HG03460 (cell line): ENCODE measurements around the gene BRF1.
"Not testable (repeated sequence)": the region's sequence is repeated elsewhere in the genome, so short reads cannot be mapped to it uniquely, and the experiment has no call there.

Experiments
- ATAC-seq: cut with Tn5 transposase; IDR thresholded peaks from one replicate; pipeline ENCODE4 v1.9.1; 2021; ENCODE audit not compliant: unreplicated experiment

The BRF1 gene

DNA sequence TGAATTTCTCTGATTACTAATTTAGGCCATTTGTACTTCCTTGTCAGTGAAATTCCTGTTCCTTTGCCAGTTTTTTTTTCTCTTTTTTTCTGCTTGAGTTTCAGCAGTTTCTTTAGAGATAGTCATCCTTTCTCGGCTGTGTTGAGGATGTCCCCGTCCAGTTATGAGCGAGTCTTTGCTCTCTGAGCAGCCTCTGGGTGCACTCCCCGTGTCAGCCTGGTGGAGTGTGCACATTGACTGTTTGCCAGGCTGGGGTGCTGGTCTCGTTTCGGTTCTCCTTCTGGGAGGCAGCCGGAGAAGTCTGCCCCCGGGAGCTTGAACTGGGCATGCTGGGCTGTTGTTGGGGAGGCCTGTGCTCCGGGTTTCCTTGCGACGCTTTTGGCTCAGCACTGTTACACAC is 16.7 kb upstream of the BRF1 start:
- no peak for ATAC-seq

DNA sequence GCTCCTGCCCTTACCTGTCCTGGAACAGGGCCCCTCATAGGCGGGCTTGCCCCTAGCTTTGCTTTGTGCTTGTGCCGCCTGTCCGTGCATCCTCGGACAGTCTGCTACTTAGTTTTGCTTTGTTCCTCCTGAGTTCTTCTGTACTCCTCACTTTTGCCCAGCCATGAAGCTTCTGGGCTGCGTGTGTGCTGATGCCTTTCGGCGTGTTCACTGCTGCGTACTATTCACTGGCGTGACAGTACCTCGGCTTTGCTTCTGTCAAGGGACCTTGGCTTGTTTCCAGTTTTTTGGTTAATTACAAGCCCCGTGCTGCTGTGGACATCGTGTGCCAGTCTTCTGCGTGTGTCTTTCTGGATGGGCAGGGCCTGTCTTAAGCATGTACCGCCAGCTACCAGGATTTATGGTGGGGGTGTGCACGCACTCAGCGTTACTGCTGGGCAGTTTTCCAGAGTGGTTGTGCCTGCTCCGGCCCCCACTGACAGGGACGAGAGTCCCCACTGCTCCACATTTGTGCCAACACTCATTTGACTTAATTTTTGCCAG is 16.2 kb upstream of the BRF1 start:
- ATAC-seq, result no peak

DNA sequence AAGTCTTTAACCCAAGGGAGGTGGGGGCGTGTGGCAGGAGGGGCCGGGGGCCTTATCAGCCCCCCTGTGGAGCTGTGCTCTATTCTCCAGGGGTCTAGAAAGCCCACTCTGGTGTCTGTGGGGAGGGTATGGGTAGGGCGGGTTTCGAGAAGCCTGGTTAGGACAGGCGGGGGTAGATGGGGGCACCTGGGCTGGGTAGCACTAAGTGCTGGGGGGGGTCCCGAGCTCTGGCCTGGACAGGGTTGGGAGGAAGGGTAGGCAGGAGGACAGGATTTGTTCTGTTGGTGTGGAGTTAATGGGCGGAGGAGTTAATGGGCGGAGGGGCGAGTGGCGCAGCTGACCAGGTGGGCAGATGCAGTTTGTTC is 15.8 kb upstream of the BRF1 start:
- no peak for ATAC-seq

DNA sequence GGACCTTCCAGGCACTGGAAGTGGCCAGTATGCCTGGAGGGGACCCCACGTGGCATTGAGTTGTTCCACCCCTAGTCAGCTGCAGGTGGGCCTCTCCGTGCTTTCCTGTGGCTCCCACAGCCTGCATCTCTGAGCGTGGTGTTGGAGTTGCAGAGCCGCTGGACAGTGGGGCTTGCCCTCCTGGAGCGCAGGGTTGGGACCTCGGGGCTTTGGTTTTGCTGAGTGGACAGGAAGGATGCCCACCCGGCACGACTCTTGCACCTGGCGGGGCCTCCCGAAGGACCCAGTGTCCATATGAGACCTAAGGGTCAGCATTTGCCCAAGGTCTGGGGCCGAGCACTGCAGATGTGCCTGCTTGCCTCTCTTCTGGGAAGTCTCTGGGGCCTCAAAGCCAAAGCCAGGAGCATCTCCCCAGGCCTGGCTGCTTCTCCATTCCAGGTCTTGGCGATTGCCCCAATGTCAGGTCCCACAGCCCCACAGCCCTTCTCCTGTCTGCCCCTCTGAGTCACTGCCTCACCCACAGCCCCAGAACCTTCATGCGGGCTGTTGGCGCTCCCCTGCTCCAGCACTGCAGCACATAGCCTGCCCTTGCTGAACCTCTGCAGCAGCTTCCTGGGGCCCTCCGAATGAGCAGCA is 15.3 kb upstream of the BRF1 start:
- no peak for ATAC-seq

DNA sequence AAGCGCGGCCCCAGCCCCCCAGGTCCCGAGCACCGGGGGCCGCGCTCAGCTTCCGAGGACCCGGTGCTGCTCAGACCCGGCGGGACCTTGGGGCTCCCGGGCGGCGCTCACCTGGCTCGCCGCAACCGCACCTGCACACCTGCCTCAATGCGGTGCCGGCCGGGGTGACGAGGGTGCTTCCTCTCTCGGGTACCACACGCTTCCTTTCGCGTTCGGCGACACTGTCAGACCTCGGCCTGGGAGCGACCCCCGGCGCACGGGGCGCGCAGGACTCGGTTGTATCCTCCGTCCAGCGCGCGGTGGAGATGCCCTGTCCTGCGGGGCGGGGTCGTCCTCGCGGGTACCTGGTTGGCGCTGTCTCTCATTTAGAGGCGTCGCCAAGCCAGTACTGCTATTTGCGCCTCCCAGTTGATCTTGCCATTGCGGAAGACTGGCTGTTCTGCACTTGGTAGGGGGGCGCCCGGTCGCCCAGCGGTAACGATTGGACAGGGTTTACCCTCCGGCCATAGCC is 14.5 kb upstream of the BRF1 start:
- peak; percentile 21 for ATAC-seq

DNA sequence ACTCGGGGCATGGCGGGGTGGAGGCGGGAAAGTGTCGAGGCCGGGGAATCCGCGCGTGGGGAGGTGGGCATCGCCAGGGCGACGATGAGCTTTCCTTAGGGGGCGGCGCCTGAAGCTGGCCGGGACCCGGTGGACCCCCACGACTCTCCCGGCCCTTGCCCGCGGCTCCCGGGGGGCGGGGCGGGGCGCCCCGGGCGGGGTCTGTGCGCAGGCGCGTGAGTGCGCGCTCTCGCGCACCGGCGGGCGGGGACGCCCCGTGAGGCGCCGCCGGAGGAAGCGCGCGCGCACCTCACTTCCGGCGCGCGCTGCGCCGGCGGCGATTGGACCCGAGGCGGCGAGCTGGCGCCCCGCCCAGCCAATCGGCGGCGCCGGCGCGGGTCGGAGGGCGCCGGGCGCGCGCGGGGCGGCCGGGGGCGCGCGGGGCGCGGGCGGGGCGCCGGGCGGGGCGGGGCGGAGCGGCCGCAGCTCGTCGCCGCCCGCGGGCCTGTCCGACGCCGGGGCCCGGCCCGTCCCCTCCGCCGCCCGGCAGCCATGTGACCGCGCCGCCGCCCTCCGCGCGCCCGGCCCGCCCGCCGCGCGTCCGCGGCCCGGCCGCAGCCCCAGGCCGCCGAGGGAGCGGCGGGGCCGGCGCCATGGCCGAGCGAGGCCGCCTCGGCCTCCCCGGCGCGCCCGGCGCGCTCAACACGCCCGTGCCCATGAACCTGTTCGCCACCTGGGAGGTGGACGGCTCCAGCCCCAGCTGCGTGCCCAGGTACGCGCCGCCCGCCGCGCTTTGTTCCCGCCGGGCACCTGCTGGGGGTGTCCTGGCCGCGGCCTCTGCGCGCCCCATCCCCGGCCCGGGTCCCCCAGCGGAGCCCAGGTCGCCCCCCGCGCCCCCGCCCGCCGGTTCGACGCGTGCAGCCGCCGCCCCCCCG is 13.7 kb upstream of the BRF1 start, which contains the start of gene PACS2:
Gene PACS2 (plus strand): TSS at position 462 of the 914 bp plus-strand sequence. CDS start 171 bp downstream, at position 633.
- ATAC-seq, result peak; percentile 61

DNA sequence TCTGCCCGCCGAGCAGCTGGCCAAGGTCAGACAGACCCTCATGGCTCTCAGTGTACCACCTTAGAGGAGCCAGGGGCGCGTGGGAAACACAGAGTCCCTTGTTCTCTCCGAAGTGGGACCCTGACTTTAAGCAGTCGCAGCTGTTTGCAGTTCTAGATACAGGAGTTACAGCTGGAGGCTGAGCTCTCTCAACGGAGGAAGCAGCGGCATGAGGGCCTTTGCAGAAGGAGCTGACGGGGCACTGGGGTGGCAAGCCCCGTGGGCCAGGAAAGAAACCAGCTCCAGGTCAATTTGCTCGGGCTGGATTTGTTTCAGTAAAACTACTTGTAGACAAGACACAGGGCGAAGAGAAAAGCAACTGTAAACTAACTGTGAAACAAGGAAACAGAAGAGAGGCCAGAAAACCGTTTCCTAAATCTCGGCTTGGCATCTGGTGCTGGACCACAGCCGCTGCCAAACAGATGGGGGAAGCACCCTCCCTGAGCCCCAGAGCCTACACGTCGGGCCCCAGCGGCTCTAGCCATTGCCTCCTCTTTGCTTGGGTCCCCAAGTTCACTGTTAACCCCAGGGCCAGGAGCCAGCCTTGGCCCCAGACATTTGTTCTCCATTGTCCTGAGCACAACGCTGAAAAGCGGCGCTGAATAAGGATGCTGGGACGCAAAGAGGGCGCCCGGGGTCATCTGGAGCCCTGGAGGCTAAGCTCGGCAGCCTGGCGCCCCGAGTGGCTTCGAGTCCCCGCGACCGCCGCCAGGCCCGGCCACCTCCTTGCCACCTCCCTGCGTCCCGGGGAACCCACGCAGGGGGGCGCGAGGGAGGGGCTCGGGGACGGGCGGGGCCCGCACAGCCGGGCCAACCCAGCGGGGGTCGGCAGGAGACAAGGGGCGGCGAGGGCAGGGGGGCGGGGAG is 12.8 kb upstream of the BRF1 start:
- peak; percentile 19 for ATAC-seq

DNA sequence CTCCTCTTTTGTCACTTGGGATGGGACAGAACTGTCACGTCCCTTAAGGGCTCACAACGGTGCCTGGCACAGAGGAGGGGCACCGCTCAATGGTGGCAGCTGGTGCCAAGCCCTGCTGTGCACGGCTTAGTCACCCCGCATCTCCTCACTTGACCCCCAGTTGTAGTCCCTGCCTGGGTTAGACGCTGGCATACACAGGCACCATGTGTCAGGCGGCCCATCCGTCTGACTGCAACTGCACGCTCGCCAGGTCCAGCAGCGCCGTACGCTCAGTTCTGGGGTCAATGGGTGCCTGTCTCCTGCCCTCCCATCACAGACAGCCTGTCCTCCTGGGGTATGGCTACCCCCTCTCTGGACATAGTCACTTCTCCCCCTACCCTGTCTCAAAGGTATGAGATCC is 12.2 kb upstream of the BRF1 start:
- no peak for ATAC-seq

DNA sequence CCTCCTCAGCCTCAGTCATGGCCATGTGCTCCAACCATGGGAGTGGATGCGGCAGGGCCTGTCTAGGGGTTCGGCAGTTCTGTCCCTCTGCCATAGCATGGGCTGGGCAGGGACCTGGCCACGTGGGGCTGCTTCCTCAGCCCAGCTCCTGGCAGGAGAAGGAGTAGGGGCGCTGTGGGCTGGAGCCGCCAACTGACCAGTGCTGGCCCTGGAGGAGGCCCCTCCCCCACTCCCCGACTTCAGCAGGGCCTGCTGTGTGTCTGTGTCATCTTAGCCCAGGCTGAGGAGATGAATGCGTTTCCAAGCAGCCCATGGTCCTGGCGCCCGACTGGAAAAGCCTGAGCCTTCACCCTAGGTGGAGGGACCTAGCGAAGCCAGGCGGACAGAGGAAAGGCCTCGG is 11.0 kb upstream of the BRF1 start:
- no peak for ATAC-seq

DNA sequence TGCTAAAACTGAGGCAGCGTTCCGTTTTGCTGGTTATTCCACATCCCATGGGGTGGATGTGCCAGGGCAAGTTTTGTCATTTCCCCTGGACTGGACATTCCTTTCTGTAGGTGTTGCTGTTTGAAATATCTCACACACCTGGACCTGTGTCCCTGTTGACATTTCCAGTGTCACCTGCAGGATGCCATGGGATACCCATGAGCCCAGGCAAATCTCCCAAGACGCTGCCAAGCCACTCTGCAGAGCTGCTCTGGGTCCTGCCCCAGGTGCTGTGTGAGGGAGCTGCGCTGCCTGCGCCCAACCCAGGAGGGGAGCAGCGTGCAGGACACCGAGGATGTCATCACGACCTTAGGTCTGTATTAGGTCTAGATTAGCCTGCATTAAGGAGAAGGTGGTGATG is 8.6 kb upstream of the BRF1 start:
- ATAC-seq, result no peak

DNA sequence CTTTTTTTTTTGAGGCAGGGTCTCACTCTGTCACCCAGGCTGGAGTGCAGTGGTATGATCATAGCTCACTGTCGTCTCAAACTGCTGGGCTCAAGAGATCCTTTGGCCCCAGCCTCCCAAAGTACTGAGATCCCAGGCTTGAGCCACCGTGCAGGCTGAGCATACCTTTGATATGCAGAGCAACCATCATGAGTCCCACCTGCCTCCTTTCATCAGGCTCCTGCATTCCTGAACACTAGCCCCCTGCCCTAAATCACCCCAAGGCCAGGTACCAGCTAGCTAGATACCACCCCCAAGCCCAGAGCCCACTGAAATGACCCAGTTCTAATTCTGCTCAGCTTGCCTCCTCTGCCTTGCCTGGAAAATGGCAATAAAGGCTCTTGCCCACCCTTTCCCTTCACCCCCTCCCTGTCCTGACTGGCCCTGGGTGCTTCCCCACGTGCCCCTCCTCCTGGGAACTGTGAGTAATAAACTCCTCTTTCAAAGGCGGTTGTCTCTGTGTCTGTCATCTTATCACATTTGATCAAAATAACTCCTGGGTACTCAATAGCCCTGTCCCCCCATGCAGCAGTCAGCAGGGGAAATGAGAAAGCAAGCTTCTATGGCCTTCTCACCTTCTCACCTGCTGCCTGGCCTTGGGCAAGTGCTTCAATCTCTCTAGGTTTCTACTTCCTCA is 6.4 kb upstream of the BRF1 start:
- ATAC-seq, result no peak

DNA sequence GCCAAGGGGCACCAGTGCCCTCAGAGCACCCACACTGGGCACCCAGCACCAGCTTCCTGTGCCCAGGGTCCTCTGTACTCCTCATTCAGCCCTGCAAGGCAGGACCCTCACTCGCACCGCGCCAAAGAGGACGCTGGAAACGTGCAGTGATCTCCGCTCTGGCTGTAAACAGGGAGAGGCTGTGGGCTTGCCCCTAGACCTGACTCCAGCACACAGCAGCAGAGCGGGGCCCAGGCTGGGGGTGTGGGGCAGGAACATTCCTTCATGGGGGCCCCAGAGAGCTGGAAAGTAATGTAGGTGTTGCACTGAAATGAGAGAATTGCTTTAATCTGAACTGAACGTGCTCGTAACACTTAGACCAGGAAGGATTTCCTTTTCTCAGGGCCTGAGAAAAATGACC is 5.0 kb upstream of the BRF1 start:
- no peak for ATAC-seq

DNA sequence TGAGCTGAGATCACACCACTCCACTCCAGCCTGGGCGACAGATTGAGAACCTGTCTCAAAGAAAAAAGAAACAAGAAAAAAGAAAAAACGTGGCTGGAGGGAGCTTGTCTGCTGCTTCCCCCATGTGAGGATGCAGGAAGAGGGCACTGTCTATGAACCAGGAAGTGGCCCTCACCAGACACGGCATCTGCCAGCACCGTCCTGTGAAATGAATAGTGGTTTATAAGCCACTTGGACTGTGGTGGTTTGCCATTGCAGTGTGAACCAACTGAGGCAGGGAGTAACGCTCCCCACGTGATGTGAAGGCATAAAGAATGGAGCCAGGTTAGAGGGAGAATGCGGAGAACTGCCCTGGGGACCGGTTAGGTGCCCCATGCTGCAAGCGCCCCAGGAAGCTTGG is 4.5 kb upstream of the BRF1 start:
- ATAC-seq, result no peak

DNA sequence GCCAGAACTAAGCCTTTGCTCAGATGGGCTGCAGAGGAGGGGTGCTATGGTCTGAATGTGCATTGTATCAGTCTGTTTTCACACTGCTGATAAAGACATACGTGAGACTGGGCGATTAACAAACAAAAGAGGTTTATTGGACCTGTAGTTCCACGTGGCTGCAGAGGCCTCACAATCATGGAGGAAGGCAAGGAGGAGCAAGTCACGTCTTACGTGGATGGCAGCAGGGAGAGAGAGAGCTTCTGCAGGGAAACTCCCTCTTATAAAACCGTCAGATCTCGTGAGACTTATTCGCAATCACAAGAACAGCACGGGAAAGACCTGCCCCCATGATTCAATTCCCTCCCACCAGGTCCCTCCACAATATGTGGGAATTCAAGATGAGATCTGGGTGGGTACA is 3.8 kb upstream of the BRF1 start:
- ATAC-seq, result no peak

DNA sequence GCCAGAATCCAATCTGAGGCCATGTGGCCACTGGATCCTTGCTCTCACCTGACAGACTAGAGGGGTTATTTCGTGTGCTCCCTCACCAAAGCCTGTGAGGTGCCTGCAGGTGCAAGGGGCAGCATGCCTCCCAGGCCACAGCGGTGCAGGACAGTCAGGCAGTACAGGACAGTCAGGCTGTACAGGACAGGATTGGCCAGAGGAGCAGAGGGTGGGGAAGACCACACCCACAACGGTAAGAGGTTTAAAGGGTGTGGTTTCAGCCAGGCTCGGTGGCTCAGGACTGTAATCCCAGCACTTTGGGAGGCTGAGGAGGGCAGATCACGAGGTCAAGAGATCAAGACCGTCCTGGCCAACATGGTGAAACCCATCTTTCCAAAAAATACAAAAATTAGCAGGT is 3.1 kb upstream of the BRF1 start:
- ATAC-seq, result no peak

DNA sequence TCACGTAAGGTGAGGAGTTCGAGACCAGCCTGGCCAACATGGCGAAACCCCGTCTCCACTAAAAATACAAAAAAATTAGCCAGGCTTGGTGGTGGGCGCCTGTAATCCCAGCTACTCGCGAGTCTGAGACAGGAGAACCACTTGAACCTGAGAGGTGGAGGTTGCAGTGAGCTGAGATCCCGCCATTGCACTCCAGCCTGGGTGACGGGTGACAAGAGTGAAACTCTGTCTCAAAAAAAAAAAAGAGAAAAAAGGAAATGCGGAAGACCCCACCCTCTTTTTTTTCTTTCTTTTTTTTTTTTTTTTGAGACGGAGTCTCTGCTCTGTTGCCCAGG is 1.1 kb upstream of the BRF1 start:
- ATAC-seq, result not testable (repeated sequence)

DNA sequence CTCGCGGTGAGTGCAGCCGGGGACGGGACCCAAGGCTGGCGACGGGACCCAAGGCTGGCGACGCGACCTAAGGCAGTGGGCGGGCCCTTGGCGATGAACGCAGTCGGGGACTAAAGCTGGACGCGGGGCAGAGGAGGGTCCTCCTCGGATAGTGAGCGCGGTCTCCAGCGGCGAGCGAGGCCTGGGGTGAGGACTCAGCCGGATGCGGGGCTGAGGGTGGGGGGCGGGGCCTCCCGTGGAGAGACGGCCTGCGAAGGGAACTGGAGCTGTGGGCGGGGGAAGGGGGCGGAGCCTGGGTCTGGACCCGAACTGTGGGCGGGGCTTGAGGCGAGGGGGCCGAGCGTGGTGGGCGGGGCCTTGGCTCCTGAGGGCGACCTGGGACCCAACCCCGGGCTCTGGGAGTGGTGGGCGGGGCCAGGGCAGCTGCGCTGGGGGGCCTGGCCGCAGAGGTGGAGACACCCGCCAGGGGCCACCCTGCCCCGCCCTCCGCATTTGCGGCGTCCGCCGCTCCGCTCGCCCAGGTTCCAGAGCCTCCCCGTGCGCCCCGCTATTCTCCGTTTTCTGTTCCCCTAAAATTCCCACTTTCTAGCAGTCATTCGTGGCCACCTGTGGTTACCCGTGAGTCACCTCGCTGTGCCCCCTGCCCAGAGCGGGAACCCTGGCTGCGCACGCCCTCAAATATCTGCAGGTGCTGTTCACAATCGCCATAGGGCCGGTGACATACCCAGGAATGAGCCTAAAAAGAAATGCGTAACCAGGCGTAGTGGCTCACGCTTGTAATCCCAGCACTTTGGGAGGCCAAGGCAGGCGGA is 508 bp upstream of the BRF1 start:
- ATAC-seq, result peak; percentile 53

DNA sequence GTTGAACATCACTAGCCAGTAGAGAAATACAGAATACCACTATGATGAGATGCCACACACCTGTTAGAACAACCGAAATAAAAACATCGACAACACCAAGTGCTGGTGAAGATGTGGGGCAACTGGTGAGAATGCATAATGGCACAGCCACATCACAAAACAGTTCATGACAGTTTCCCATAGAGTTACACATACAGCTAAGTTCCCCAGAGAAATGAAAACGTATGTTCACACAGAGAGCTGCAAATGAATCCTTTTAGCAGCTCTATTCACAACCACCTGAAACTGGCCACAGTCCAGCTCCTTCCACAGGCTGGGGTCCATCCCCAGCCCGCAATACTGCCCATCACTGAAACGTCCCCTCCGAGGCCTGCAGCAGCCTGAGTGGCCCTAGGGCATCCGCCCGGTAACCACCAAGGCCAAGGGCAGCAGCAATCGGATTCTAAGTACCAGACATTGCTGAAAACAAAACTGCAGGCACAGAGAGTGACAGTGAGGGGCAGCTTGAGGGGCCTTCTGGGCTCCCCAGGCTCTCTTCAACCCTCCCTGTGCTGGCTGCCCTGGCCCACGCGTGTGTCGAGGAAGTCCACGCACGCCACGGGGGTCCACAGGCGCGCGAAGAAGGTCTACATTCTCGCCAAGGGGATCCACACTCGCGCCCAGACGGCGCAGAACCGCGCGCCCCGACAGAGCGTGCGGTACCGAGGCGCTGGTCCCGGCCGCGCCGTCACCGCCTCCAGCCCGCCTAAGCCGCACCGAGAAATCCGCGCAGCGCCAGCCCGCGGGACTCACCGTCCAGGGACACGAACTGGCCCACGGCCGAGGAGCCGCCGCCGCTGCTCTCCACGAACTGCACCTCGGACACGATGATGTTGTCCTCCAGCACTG is 903 bp downstream of the BRF1 start:
- ATAC-seq, result peak; percentile 15

DNA sequence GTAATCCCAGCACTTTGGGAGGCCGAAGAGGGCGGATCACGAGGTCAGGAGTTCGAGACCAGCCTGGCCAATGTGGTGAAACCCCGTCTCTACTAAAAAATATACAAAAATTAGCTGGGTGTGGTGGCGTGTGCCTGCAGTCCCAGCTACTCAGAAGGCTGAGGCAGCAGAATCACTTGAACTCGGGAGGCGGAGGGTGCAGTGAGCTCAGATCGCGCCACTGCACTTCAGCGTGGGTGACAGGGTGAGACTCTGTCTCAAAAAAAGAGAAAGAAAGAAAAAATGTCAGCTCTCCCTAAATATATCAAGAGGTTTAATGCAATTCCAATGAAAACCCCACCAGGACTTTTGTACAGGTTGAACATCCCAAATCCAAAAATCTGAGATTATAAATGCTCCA is 3.5 kb downstream of the BRF1 start:
- ATAC-seq, result not testable (repeated sequence)
